ENCODE results near the gene CTIF.

CTIF gene

GRCh38 chr18:48656582-48656981 lies 117.8 kb downstream of the CTIF start:
- no peak for TF ChIP-seq CTCF (IDR thresholded peaks at IDR 0.05; ENCODE audit: insufficient read depth, low read depth, low read length, missing control alignments)
- H3K4me3 ChIP-seq (ENCODE audit: low read length), result no peak overlapping the region
- no peak for DNase-seq (ENCODE audit: low read depth)

DNA sequence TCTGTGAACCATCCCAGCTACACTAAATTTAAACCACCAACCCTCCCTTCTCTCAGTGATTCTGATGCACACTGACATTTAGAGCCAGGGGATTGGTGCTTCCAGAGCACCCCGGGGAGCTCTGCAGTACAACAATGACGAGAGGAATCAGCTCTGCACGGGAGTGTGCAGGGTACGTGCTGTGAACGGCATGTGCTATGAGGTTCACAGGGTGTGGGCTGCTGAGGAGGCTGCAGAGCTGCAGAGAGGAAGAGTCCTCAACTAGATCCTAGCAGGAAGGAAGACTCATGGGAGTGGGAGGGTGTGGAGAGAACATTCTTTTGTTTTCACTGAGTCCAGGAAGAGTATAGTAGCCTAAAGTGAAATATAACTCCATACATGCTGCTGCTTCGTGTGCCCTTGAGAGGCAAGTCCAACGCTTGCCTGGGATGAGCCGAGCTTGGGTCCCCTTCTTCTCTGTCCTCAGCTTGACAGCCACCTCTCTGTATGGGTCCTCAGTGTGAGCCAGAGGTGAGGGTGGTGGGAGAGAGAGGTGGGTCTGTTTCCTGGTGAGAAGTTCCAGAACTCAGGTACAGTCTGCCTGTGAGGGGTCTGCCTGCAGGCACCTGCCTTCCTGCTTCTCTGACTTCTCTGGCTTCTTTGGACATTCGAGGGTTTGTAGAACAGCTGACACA lies 118.8 kb downstream of the CTIF start:
- TF ChIP-seq CTCF (IDR thresholded peaks at IDR 0.05; ENCODE audit: insufficient read depth, low read depth, low read length, missing control alignments), result no peak
- no peak overlapping the region for H3K4me3 ChIP-seq (ENCODE audit: low read length)
- DNase-seq (ENCODE audit: low read depth), result no peak

- no peak for DNase-seq (ENCODE audit: low read depth)
- no peak for TF ChIP-seq CTCF (IDR thresholded peaks at IDR 0.05; ENCODE audit: insufficient read depth, low read depth, low read length, missing control alignments)
- no peak overlapping the region for H3K4me3 ChIP-seq (ENCODE audit: low read length)
These were observed 119.9 kb downstream of the CTIF start for GRCh38 chr18:48658721-48659120.

DNA sequence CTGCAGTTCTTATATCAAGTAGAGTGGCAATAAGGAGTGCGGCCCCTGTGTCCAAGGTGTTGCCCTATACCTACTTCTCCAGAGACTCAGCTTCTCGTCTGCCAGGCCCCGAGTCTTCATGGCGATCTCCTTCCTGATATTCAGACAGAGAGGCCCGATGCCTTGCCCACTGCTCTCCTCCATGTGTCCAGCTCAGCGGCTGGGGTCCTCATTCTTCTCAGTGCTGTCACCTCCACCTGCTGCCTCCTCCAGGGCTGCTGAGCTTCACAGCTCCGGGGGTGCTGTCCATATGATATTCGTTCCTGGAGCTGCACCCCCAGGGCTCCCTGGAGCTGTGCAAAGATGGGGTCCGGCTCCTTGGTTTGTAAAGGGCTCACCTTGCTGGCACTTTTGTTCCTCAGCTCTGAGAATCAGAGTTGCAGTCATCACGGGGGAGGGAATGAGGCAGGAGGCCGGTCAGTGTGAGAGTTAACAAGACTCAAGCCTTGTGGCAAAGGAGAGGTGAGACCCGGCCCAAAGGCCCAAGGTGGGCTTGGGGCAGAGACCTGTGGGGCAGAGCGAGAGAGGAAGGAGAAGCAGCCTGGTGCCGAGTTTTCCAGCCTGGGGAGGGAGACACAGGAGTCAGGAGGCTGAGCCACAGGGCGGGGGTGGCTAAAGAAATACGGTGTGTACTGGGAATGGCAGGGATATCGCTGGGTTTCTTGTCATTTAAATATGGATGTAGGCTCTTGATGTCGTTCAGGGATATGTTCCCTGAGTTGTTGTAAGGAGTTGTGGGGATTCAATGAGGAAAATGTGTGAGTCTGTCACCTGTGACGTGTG lies 120.6 kb downstream of the CTIF start:
- DNase-seq (ENCODE audit: low read depth), result no peak
- TF ChIP-seq CTCF (IDR thresholded peaks at IDR 0.05; ENCODE audit: insufficient read depth, low read depth, low read length, missing control alignments), result no peak
- H3K4me3 ChIP-seq (ENCODE audit: low read length), result no peak overlapping the region

GRCh38 chr18:48660346-48661228 lies 121.8 kb downstream of the CTIF start:
- H3K4me3 ChIP-seq (ENCODE audit: low read length), result no peak overlapping the region
- no peak for DNase-seq (ENCODE audit: low read depth)
- no peak for TF ChIP-seq CTCF (IDR thresholded peaks at IDR 0.05; ENCODE audit: insufficient read depth, low read depth, low read length, missing control alignments)

DNA sequence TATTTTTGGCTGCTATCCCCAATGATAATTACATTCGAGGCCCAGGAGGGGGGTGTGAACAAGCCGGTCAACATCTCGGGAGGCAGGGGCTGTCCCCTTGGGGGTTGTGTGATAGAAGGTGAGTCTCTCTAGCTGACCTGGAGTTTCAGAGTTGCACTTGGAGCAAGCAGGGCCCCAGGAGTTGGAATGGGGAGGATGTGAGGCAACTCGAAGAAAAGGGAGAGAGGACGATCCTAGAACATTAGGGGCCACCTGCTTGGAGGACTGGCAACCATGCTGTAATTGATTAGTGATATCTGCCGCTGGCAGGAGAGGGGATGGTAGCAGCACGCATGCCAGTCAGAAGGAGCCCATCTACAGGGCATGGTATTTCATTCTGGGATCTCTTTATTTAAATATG lies 122.6 kb downstream of the CTIF start:
- no peak for TF ChIP-seq CTCF (IDR thresholded peaks at IDR 0.05; ENCODE audit: insufficient read depth, low read depth, low read length, missing control alignments)
- no peak overlapping the region for H3K4me3 ChIP-seq (ENCODE audit: low read length)
- no peak for DNase-seq (ENCODE audit: low read depth)
